ENCODE data around the gene THBS4. TPM values are rescaled to one million over a fixed set of nuclear protein-coding genes. Genes with fewer than 3 reads are reported as not detected.

THBS4 gene
- total RNA-seq, 1 donor from 2014 or later = 111 TPM

Other genes starting within 250 kb of the THBS4 start
- 20.7 TPM for gene MTX3, start 44.1 kb upstream of the THBS4 start, total RNA-seq
- gene SERINC5, start 220.7 kb downstream of the THBS4 start, total RNA-seq = 70.2 TPM

All from sciatic nerve (tissue), 1 donor.